Regular cardiac myocyte (primary cell): ENCODE results near the gene SST. TPM values are rescaled to one million over a fixed set of nuclear protein-coding genes. Genes with fewer than 3 reads are reported as not detected.

Experiments used
- total RNA-seq: library from RNA; depleted of rRNA; stranded (reverse); fragments of >200 nt; gene quantifications from 2 replicates; pipeline ENCODE4 v1.2.3, GENCODE V29; 2014

Gene SST
- not detected in 2 replicates for total RNA-seq

GRCh38 chr3:187669675-187670504 lies at the start of gene SST:
Gene SST (minus strand): TSS chr3:187670394. CDS start chr3:187670291, 103 bp downstream.

GRCh38 chr3:187702507-187703033 lies 32.4 kb upstream of the SST start, which contains the start of gene RTP2:
Gene RTP2 (minus strand): TSS chr3:187702557. CDS start chr3:187702128, 429 bp downstream.

Other genes starting within 250 kb of the SST start
- not detected in 2 replicates for gene RTP2, start 32.2 kb upstream of the SST start, total RNA-seq
- gene BCL6, start 75.1 kb upstream of the SST start, total RNA-seq: 8.4 and 15.8 TPM in 2 replicates